Measurements from ENCODE around the gene SPTBN1.

- TF ChIP-seq POLR2A (IDR thresholded peaks at IDR 0.05), result no peak
- TF ChIP-seq, protein P1, sequence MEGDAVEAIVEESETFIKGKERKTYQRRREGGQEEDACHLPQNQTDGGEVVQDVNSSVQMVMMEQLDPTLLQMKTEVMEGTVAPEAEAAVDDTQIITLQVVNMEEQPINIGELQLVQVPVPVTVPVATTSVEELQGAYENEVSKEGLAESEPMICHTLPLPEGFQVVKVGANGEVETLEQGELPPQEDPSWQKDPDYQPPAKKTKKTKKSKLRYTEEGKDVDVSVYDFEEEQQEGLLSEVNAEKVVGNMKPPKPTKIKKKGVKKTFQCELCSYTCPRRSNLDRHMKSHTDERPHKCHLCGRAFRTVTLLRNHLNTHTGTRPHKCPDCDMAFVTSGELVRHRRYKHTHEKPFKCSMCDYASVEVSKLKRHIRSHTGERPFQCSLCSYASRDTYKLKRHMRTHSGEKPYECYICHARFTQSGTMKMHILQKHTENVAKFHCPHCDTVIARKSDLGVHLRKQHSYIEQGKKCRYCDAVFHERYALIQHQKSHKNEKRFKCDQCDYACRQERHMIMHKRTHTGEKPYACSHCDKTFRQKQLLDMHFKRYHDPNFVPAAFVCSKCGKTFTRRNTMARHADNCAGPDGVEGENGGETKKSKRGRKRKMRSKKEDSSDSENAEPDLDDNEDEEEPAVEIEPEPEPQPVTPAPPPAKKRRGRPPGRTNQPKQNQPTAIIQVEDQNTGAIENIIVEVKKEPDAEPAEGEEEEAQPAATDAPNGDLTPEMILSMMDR (IDR thresholded peaks at IDR 0.05), result no peak
These were observed 148.7 kb downstream of the SPTBN1 start for GRCh38 chr2:54604871-54605270.
